Activated T-helper 2 cell treated with anti-CD3 and anti-CD28 coated beads, Interferon-gamma antibody, Interleukin-2, Interleukin-4, amounts not matched to agents 10 μg/mL and 5 μg/mL and 100 μg/mL, durations not matched to agents 14 hours and 24 hours and 36 hours (primary cell): ENCODE measurements around the gene RBL1. TPM values are rescaled to one million over a fixed set of nuclear protein-coding genes. Genes with fewer than 3 reads are reported as not detected.
"Not testable (repeated sequence)": the region's sequence is repeated elsewhere in the genome, so short reads cannot be mapped to it uniquely, and the experiment has no call there.

Source experiments
- DNase-seq: peaks from one replicate; pipeline ENCODE4 v3.0.0; 2021; ENCODE audit warnings: low spot score
- H3K27ac Mint-ChIP-seq: one replicate; pipeline ENCODE4 v1.8.0; 2021; ENCODE audit warnings: mixed read lengths
- H3K27me3 Mint-ChIP-seq: one replicate; pipeline ENCODE4 v1.8.0; 2021; ENCODE audit warnings: low read depth, mixed read lengths
- H3K36me3 Mint-ChIP-seq: one replicate; pipeline ENCODE4 v1.8.0; 2021; ENCODE audit warnings: low read depth, mixed read lengths
- H3K4me1 Mint-ChIP-seq: one replicate; pipeline ENCODE4 v1.8.0; 2021; ENCODE audit warnings: low read depth, mixed read lengths
- H3K4me3 Mint-ChIP-seq: one replicate; pipeline ENCODE4 v1.8.0; 2021; ENCODE audit warnings: low read depth, mild to moderate bottlenecking, moderate library complexity, mixed read lengths
- H3K9me3 Mint-ChIP-seq: one replicate; pipeline ENCODE4 v1.8.0; 2021; ENCODE audit warnings: mixed read lengths
- intact Hi-C: fragments of 100-400 bp; cut with micrococcal nuclease; formaldehyde crosslinking; loops from one replicate; pipeline ENCODE4 v1.15.1; 2023
- total RNA-seq: library from RNA; stranded (reverse); gene quantifications from 2 replicates; pipeline ENCODE4 v1.2.3, GENCODE V29; 2022

The RBL1 gene
- total RNA-seq, 1 donor from 2014 or later: 49.1 TPM

GRCh38 chr20:37066168-37066567 is 29.6 kb downstream of the RBL1 start:
- Mint-ChIP-seq H3K9me3 (no peaks in the 10 kb centered on the region), H3K36me3 (peaks cover 55% of the 10 kb centered on the region), H3K27ac (peak overlapping the region; percentile 55), H3K4me3 (no peak overlapping the region), H3K4me1 (peaks cover 12% of the 10 kb centered on the region), H3K27me3 (no peaks in the 10 kb centered on the region)
- intact Hi-C loops: no loop called here
- DNase-seq: no peak

- Mint-ChIP-seq H3K27ac (no peak overlapping the region), H3K27me3 (no peaks in the 10 kb centered on the region), H3K9me3 (no peaks in the 10 kb centered on the region), H3K36me3 (peaks cover 86% of the 10 kb centered on the region), H3K4me1 (peaks cover 5% of the 10 kb centered on the region), H3K4me3 (no peak overlapping the region)
- DNase-seq: no peak
- intact Hi-C loops: no loop called here
Observed at GRCh38 chr20:37055276-37055675, 40.5 kb downstream of the RBL1 start.

GRCh38 chr20:37053230-37053950 is 42.4 kb downstream of the RBL1 start:
- Mint-ChIP-seq H3K27ac (peak overlapping the region; percentile 39), H3K9me3 (no peaks in the 10 kb centered on the region), H3K4me1 (peaks cover 8% of the 10 kb centered on the region), H3K27me3 (no peaks in the 10 kb centered on the region), H3K36me3 (peaks cover 91% of the 10 kb centered on the region), H3K4me3 (no peak overlapping the region)
- intact Hi-C loops: no loop called here
- no peak for DNase-seq

GRCh38 chr20:37042986-37043972 is 52.5 kb downstream of the RBL1 start:
- Mint-ChIP-seq H3K36me3 (peaks cover 79% of the 10 kb centered on the region), H3K27me3 (no peaks in the 10 kb centered on the region), H3K4me1 (peaks cover 35% of the 10 kb centered on the region), H3K27ac (peak overlapping the region; percentile 98), H3K4me3 (peak overlapping the region; percentile 82), H3K9me3 (peaks cover 5% of the 10 kb centered on the region)
- peak; percentile 54 for DNase-seq
- intact Hi-C loops: loop anchor here (1.0 to 5.0 kb wide), 2 partner anchors 28 to 101 kb away; no protein-coding TSS in a partner anchor

GRCh38 chr20:37039366-37039765 is 56.4 kb downstream of the RBL1 start:
- DNase-seq, H3K9me3 Mint-ChIP-seq, H3K4me3 Mint-ChIP-seq, H3K27ac Mint-ChIP-seq, intact Hi-C loops, H3K27me3 Mint-ChIP-seq: not testable (repeated sequence)
- Mint-ChIP-seq H3K4me1 (peaks cover 17% of the 10 kb centered on the region), H3K36me3 (peaks cover 74% of the 10 kb centered on the region)

GRCh38 chr20:37032077-37032476 is 63.7 kb downstream of the RBL1 start:
- Mint-ChIP-seq H3K27ac (no peak overlapping the region), H3K4me1 (peaks cover 11% of the 10 kb centered on the region), H3K4me3 (no peak overlapping the region), H3K36me3 (peaks cover 75% of the 10 kb centered on the region), H3K9me3 (peaks cover 9% of the 10 kb centered on the region), H3K27me3 (no peaks in the 10 kb centered on the region)
- no peak for DNase-seq
- intact Hi-C loops: no loop called here

- Mint-ChIP-seq H3K4me1 (peaks cover 34% of the 10 kb centered on the region), H3K4me3 (no peak overlapping the region), H3K36me3 (peaks cover 72% of the 10 kb centered on the region), H3K9me3 (no peaks in the 10 kb centered on the region), H3K27ac (no peak overlapping the region), H3K27me3 (no peaks in the 10 kb centered on the region)
- intact Hi-C loops: no loop called here
- DNase-seq: no peak
Observed at GRCh38 chr20:37020636-37021035, 75.2 kb downstream of the RBL1 start.

- H3K27me3 Mint-ChIP-seq, DNase-seq, H3K4me3 Mint-ChIP-seq, H3K27ac Mint-ChIP-seq, H3K9me3 Mint-ChIP-seq: not testable (repeated sequence)
- H3K4me1 Mint-ChIP-seq: peaks cover 32% of the 10 kb centered on the region
- intact Hi-C loops: loop anchor here (10.0 kb wide), 1 partner anchor 82 kb away; the partner anchor contains the start of gene RBL1
- H3K36me3 Mint-ChIP-seq: peaks cover 50% of the 10 kb centered on the region
Observed at GRCh38 chr20:37012631-37013030, 83.2 kb downstream of the RBL1 start.

GRCh38 chr20:37011858-37012257 is 83.9 kb downstream of the RBL1 start:
- H3K27me3 Mint-ChIP-seq, H3K27ac Mint-ChIP-seq, DNase-seq, H3K4me3 Mint-ChIP-seq, H3K9me3 Mint-ChIP-seq: not testable (repeated sequence)
- Mint-ChIP-seq H3K36me3 (peaks cover 45% of the 10 kb centered on the region), H3K4me1 (peaks cover 27% of the 10 kb centered on the region)
- intact Hi-C loops: loop anchor here (10.0 kb wide), 1 partner anchor 83 kb away; the partner anchor contains the start of gene RBL1

GRCh38 chr20:37011147-37011546 is 84.7 kb downstream of the RBL1 start:
- intact Hi-C loops: loop anchor here (10.0 kb wide), 1 partner anchor 84 kb away; the partner anchor contains the start of gene RBL1
- H3K4me3 Mint-ChIP-seq: no peak overlapping the region
- no peak for DNase-seq
- H3K36me3 Mint-ChIP-seq: peaks cover 38% of the 10 kb centered on the region
- no peak overlapping the region for H3K27ac Mint-ChIP-seq
- H3K27me3 Mint-ChIP-seq: no peaks in the 10 kb centered on the region
- H3K4me1 Mint-ChIP-seq: peaks cover 23% of the 10 kb centered on the region
- no peaks in the 10 kb centered on the region for H3K9me3 Mint-ChIP-seq

- H3K27me3 Mint-ChIP-seq: no peaks in the 10 kb centered on the region
- intact Hi-C loops: no loop called here
- no peak overlapping the region for H3K4me3 Mint-ChIP-seq
Observed at GRCh38 chr20:37007898-37008649, 87.7 kb downstream of the RBL1 start.

More at GRCh38 chr20:37007898-37008649, 87.7 kb downstream of the RBL1 start:
- H3K4me1 Mint-ChIP-seq: peaks cover 21% of the 10 kb centered on the region
- no peaks in the 10 kb centered on the region for H3K9me3 Mint-ChIP-seq
- H3K27ac Mint-ChIP-seq: peak overlapping the region; percentile 54
- DNase-seq: no peak
- H3K36me3 Mint-ChIP-seq: peaks cover 47% of the 10 kb centered on the region
